Measurements from ENCODE around the gene CNKSR2.

CNKSR2 gene

GRCh38 chrX:21699136-21699535 lies 324.9 kb downstream of the CNKSR2 start:
- DNase-seq (ENCODE audit: low read depth, low spot score): no peak
- no peak for TF ChIP-seq CTCF (IDR thresholded peaks at IDR 0.05; ENCODE audit: insufficient read depth, low read length, missing control alignments)
- H3K4me3 ChIP-seq (ENCODE audit: low read depth, low read length): no peak overlapping the region
- POLR2A ChIA-PET: no interaction called here
- CTCF ChIA-PET: interaction anchor here (0.6 to 1.6 kb wide), 2 partner anchors 8 to 9 kb away, joined by 3 to 4 read pairs; no protein-coding TSS in a partner anchor

- no peak for TF ChIP-seq CTCF (IDR thresholded peaks at IDR 0.05; ENCODE audit: insufficient read depth, low read length, missing control alignments)
- no peak for DNase-seq (ENCODE audit: low read depth, low spot score)
- ChIA-PET POLR2A (no interaction called here), CTCF (interaction anchor here (1.0 kb wide), 1 partner anchor 1169 kb away, joined by 3 read pairs; no protein-coding TSS in a partner anchor)
- H3K4me3 ChIP-seq (ENCODE audit: low read depth, low read length): no peak overlapping the region
Measured at GRCh38 chrX:21700275-21700674, 326.1 kb downstream of the CNKSR2 start.

- ChIA-PET CTCF (interaction anchor here (1.0 kb wide), 1 partner anchor 1170 kb away, joined by 3 read pairs; no protein-coding TSS in a partner anchor), POLR2A (no interaction called here)
- no peak for DNase-seq (ENCODE audit: low read depth, low spot score)
- no peak overlapping the region for H3K4me3 ChIP-seq (ENCODE audit: low read depth, low read length)
- TF ChIP-seq CTCF (IDR thresholded peaks at IDR 0.05; ENCODE audit: insufficient read depth, low read length, missing control alignments): no peak
Measured at GRCh38 chrX:21700967-21701366, 326.7 kb downstream of the CNKSR2 start.

- no peak for TF ChIP-seq CTCF (IDR thresholded peaks at IDR 0.05; ENCODE audit: insufficient read depth, low read length, missing control alignments)
- POLR2A ChIA-PET: no interaction called here
Measured at GRCh38 chrX:21702725-21703124, 328.5 kb downstream of the CNKSR2 start.

More at GRCh38 chrX:21702725-21703124, 328.5 kb downstream of the CNKSR2 start:
- no peak overlapping the region for H3K4me3 ChIP-seq (ENCODE audit: low read depth, low read length)
- no peak for DNase-seq (ENCODE audit: low read depth, low spot score)
- CTCF ChIA-PET: no interaction called here

Data from AG04449 (cell line).